ENCODE results near the gene KNDC1.
A peak's percentile ranks its signal among the peaks of the same experiment; 100 is the strongest.

- TF ChIP-seq CTCF (IDR thresholded peaks at IDR 0.05; ENCODE audit: poor library complexity, severe bottlenecking): no peak
- no peak for TF ChIP-seq RAD21 (conservative IDR thresholded peaks at IDR 0.05)
- TF ChIP-seq EZH2 (IDR thresholded peaks at IDR 0.05; ENCODE audit: borderline replicate concordance, insufficient read depth, low read length, poor library complexity, severe bottlenecking): peak; percentile 28
- TF ChIP-seq REST (IDR thresholded peaks at IDR 0.05; ENCODE audit: borderline replicate concordance): no peak
Measured at GRCh38 chr10:133231244-133231945, 71.4 kb downstream of the KNDC1 start.
